GM23248 (cell line): ENCODE results near the gene COL9A3. TPM values are rescaled to one million over a fixed set of nuclear protein-coding genes. Genes with fewer than 3 reads are reported as not detected.

Source experiments
- DNase-seq: peaks from one replicate; pipeline ENCODE4 v3.0.0-alpha.2; 2015
- H2AFZ ChIP-seq: fragments of 200-600 bp; sonication (generic); 2 replicates; pipeline ENCODE4 v1.6.1; 2016; ENCODE audit warnings: antibody characterized with exemption
- H3F3A ChIP-seq: fragments of 200-600 bp; sonication (generic); 2 replicates; pipeline ENCODE4 v1.6.1; 2016; ENCODE audit warnings: mild to moderate bottlenecking, antibody characterized with exemption, mixed run types; ENCODE audit not compliant: insufficient read depth
- H3K27ac ChIP-seq: fragments of 200-600 bp; sonication (generic); 2 replicates; pipeline ENCODE4 v1.5.1; 2016; ENCODE audit warnings: mild to moderate bottlenecking
- H3K27me3 ChIP-seq: fragments of 200-600 bp; sonication (generic); replicated peaks from 2 replicates; pipeline ENCODE4 v1.6.1; 2016; ENCODE audit warnings: mild to moderate bottlenecking; ENCODE audit not compliant: insufficient read depth
- H3K36me3 ChIP-seq: fragments of 200-600 bp; sonication (generic); 2 replicates; pipeline ENCODE4 v1.6.1; 2016; ENCODE audit warnings: low read depth, mild to moderate bottlenecking
- H3K4me1 ChIP-seq: fragments of 200-600 bp; sonication (generic); 2 replicates; pipeline ENCODE4 v1.6.1; 2016; ENCODE audit warnings: mild to moderate bottlenecking; ENCODE audit not compliant: insufficient read depth
- H3K4me2 ChIP-seq: fragments of 200-600 bp; sonication (generic); one replicate; pipeline ENCODE4 v1.6.1; 2016; ENCODE audit warnings: mild to moderate bottlenecking; ENCODE audit not compliant: unreplicated experiment
- H3K4me3 ChIP-seq: fragments of 200-600 bp; sonication (generic); 2 replicates; pipeline ENCODE4 v1.5.1; 2016; ENCODE audit warnings: mild to moderate bottlenecking
- H3K79me2 ChIP-seq: fragments of 200-600 bp; sonication (generic); 2 replicates; pipeline ENCODE4 v1.6.1; 2016; ENCODE audit warnings: mild to moderate bottlenecking; ENCODE audit not compliant: insufficient read depth
- H3K9ac ChIP-seq: fragments of 200-600 bp; sonication (generic); 2 replicates; pipeline ENCODE4 v1.6.1; 2016; ENCODE audit warnings: mild to moderate bottlenecking
- H3K9me2 ChIP-seq: fragments of 200-600 bp; sonication (generic); 2 replicates; pipeline ENCODE4 v1.6.1; 2016; ENCODE audit warnings: mixed run types, mild to moderate bottlenecking, moderate library complexity; ENCODE audit not compliant: insufficient read depth
- H3K9me3 ChIP-seq: fragments of 200-600 bp; sonication (generic); one replicate; pipeline ENCODE4 v1.6.1; 2017; ENCODE audit warnings: low read depth
- H4K20me1 ChIP-seq: fragments of 200-600 bp; sonication (generic); 2 replicates; pipeline ENCODE4 v1.6.0; 2016; ENCODE audit not compliant: insufficient read depth
- EZH2 ChIP-seq: fragments of 200-600 bp; sonication (generic); IDR thresholded peaks from 2 replicates; pipeline ENCODE4 v1.6.1; 2018; ENCODE audit warnings: antibody characterized with exemption, mild to moderate bottlenecking; ENCODE audit not compliant: insufficient read depth, poor library complexity, severe bottlenecking
- EZH2phosphoT487 ChIP-seq: fragments of 200-600 bp; sonication (generic); IDR thresholded peaks from 2 replicates; pipeline ENCODE4 v1.6.1; 2018; ENCODE audit warnings: antibody characterized with exemption, moderate library complexity, mild to moderate bottlenecking, low read depth; ENCODE audit not compliant: insufficient read depth
- WGBS, 2 experiments: methylation state at CpG; one replicate each; pipeline ENCODE4 v1.1.6; 2015 to 2017; ENCODE audit warnings: low lambda C conversion rate in 2 of 2, low coverage in 1 of 2; ENCODE audit errors: missing lambda C conversion rate in 2 of 2; 5-methylcytosine and 5-hydroxymethylcytosine counted together
- in situ Hi-C: fragments of 300-500 bp; cut with MboI; formaldehyde crosslinking; loops from 2 replicates; pipeline ENCODE4 v1.15.0; 2020
- polyA plus RNA-seq: library from polyadenylated mRNA; unstranded; fragments of >200 nt; fragmentation: Nextera tagmentation; extraction: Ambion mirVana; gene quantifications from 2 replicates; pipeline ENCODE4 v1.2.1, GENCODE V29; 2016
- total RNA-seq: library from RNA; depleted of rRNA; stranded (reverse); fragments of >200 nt; shearing (Covaris generic); gene quantifications from 2 replicates; pipeline ENCODE4 v1.2.3, GENCODE V29; 2014

COL9A3 gene
- total and polyA plus RNA-seq, 2 experiments from 2014 or later = 0.25 TPM; not detected in 1

DNA sequence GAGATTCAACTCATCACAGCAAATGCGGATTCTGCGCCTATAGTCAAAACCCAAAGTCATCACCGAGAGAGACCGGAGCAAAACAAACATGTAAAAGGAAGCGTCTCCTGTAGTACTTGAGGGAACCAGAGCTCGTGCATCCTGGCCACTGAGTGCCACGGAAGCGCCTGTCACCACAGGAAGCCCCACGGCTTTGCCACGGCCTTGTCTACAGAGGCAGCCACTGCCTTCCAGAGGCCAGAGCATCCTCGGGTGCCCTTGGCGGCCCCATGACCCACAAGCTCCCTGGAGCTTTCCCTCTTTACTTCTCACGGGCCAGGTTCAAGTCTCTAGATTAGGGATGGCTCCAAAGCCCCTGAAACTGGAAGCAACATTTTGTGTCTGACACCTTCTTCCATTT lies 37.3 kb downstream of the COL9A3 start:
- WGBS, 2 experiments = 95 to 96% methylated on average over 13 of the region's 13 CpGs
- no peak for TF ChIP-seq EZH2phosphoT487
- H3F3A ChIP-seq = no peaks in the 10 kb centered on the region
- H3K4me3 ChIP-seq = no peak overlapping the region
- H3K36me3 ChIP-seq = peaks cover 17% of the 10 kb centered on the region; the same call in 1 of the 2 replicates
- no peak overlapping the region for H3K4me2 ChIP-seq
- no peak for DNase-seq
- no peak overlapping the region for H3K27ac ChIP-seq
- no peaks in the 10 kb centered on the region for H4K20me1 ChIP-seq
- no peak overlapping the region for H2AFZ ChIP-seq
- no peaks in the 10 kb centered on the region for H3K9me2 ChIP-seq
- H3K9me3 ChIP-seq = no peaks in the 10 kb centered on the region
- peaks cover 58% of the 10 kb centered on the region for H3K79me2 ChIP-seq
- no peaks in the 10 kb centered on the region for H3K4me1 ChIP-seq
- in situ Hi-C loops = no loop called here
- no peak overlapping the region for H3K9ac ChIP-seq
- no peaks in the 10 kb centered on the region for H3K27me3 ChIP-seq

DNA sequence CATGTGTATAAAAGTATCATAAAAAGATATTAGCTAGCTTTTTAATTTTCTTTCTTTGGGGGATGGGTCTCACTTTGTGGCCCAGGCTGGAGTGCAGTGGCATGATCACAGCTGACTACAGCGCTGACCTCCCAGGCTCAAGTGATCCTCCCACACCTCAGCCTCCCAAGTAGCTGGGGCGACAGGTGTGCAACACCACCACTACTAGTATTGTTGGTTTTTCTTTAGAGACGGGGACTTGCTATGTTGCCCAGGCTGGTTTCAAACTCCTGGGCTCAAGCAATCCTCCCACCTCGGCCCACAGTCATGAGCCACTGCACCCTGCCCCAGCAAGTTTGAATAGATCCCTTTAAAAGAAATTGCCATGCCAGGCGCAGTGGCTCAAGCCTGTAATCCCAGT lies 38.3 kb downstream of the COL9A3 start:
- WGBS, 2 experiments = 94 to 95% methylated on average over 5 of the region's 5 CpGs
- H3K79me2 ChIP-seq = peaks cover 68% of the 10 kb centered on the region
- no peak overlapping the region for H3K9ac ChIP-seq
- H3K27ac ChIP-seq = no peak overlapping the region
- in situ Hi-C loops = no loop called here
- H4K20me1 ChIP-seq = no peaks in the 10 kb centered on the region
- no peaks in the 10 kb centered on the region for H3F3A ChIP-seq
- peaks cover 17% of the 10 kb centered on the region; the same call in 1 of the 2 replicates for H3K36me3 ChIP-seq
- H3K4me2 ChIP-seq = no peak overlapping the region
- H3K4me3 ChIP-seq = no peak overlapping the region
- no peaks in the 10 kb centered on the region for H3K4me1 ChIP-seq
- no peak for DNase-seq
- no peak overlapping the region for H2AFZ ChIP-seq
- no peaks in the 10 kb centered on the region for H3K27me3 ChIP-seq
- H3K9me3 ChIP-seq = no peaks in the 10 kb centered on the region
- no peaks in the 10 kb centered on the region for H3K9me2 ChIP-seq
- TF ChIP-seq EZH2 (no peak), EZH2phosphoT487 (no peak)

DNA sequence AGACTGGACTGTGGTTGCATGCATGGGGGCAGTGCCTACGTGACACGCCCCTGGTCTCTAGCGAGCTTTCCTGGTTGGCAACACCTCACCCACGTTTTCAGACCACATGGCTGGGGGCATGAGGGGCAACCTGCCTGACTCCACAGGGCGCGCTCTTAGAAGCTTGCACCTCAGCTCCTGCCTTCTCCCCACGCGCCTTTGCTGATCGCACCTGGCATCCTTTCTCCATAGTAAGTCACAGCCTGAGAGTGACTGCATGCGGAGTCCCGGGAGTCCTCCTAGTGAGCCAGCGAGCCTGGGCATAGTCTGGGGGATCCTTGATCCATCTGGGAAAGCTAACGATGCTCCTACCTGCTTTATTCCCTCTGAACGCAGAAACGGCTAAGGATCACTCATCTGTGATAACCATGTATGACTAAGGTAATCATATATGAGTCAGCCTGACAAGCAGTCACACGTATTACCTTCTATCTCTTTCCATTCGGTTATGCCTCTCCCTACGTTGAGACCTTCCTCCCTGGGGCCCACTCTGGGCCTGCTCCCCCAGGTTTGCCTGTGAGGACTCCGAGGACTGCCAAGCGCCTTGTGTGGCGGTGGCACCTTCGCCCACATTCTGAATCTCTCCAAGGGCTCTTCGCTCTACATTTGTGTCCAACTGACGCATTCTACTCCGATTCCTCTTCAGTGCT lies 40.2 kb downstream of the COL9A3 start:
- H3K36me3 ChIP-seq = peaks cover 17% of the 10 kb centered on the region; the same call in 1 of the 2 replicates
- WGBS, 2 experiments = 92 to 93% methylated on average over 25 of the region's 25 CpGs
- no peak overlapping the region for H3K4me2 ChIP-seq
- no peaks in the 10 kb centered on the region for H4K20me1 ChIP-seq
- no peaks in the 10 kb centered on the region for H3K9me2 ChIP-seq
- in situ Hi-C loops = no loop called here
- DNase-seq = no peak
- H3K27ac ChIP-seq = no peak overlapping the region
- H3K9ac ChIP-seq = no peak overlapping the region
- no peak overlapping the region for H2AFZ ChIP-seq
- H3K79me2 ChIP-seq = peaks cover 64% of the 10 kb centered on the region
- H3K9me3 ChIP-seq = no peaks in the 10 kb centered on the region
- no peaks in the 10 kb centered on the region for H3K27me3 ChIP-seq
- no peak overlapping the region for H3K4me3 ChIP-seq
- TF ChIP-seq EZH2 = no peak
- no peak for TF ChIP-seq EZH2phosphoT487
- H3F3A ChIP-seq = no peaks in the 10 kb centered on the region
- no peaks in the 10 kb centered on the region for H3K4me1 ChIP-seq

DNA sequence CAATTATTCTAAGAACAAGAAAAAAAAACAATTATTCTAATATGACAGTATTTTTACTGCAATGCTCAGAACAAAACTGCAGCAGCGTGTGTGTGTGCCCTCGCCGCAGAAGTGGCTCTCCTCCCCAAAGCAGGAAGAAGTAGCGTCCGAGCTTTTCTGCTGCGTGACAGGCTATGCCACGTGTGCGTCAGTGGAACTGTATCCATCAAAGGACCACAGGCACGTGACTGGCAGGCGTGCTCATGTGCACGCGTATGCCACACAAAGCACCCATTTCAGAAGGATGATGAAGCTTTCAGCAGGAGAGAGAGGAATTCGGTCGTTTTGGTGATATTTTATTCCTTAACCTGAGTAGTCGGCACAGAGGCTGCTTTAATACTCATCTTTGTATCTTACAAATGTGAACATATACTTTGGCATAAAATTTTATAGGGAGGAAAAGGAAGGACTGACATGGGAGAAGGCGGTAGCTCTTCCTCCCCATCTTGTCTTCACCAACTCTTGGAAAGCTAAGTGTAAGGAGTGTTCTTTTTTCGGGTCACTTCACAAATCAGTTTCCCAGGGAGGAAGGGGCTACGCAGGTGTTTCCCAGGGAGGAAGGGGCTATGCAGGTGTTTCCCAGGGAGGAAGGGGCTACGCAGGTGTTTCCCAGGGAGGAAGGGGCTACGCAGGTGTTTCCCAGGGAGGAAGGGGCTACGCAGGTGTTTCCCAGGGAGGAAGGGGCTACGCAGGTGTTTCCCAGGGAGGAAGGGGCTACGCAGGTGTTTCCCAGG lies 41.4 kb downstream of the COL9A3 start:
- no peaks in the 10 kb centered on the region for H3K27me3 ChIP-seq
- WGBS, 2 experiments = 86 to 89% methylated on average over 20 to 23 of the region's 23 CpGs
- H3K9me2 ChIP-seq = no peaks in the 10 kb centered on the region
- H3K79me2 ChIP-seq = peaks cover 58% of the 10 kb centered on the region
- in situ Hi-C loops = no loop called here
- no peak overlapping the region for H3K9ac ChIP-seq
- H3K9me3 ChIP-seq = no peaks in the 10 kb centered on the region
- no peaks in the 10 kb centered on the region for H4K20me1 ChIP-seq
- no peak overlapping the region for H2AFZ ChIP-seq
- no peaks in the 10 kb centered on the region for H3F3A ChIP-seq
- H3K4me3 ChIP-seq = no peak overlapping the region
- no peak overlapping the region for H3K4me2 ChIP-seq
- peaks cover 17% of the 10 kb centered on the region; the same call in 1 of the 2 replicates for H3K36me3 ChIP-seq
- H3K27ac ChIP-seq = no peak overlapping the region
- DNase-seq = no peak
- TF ChIP-seq EZH2phosphoT487 = no peak
- TF ChIP-seq EZH2 = no peak
- no peaks in the 10 kb centered on the region for H3K4me1 ChIP-seq
